ENCODE data around the gene SCYL2.
"Not testable (repeated sequence)": the region's sequence is repeated elsewhere in the genome, so short reads cannot be mapped to it uniquely, and the experiment has no call there.

SCYL2 gene

DNA sequence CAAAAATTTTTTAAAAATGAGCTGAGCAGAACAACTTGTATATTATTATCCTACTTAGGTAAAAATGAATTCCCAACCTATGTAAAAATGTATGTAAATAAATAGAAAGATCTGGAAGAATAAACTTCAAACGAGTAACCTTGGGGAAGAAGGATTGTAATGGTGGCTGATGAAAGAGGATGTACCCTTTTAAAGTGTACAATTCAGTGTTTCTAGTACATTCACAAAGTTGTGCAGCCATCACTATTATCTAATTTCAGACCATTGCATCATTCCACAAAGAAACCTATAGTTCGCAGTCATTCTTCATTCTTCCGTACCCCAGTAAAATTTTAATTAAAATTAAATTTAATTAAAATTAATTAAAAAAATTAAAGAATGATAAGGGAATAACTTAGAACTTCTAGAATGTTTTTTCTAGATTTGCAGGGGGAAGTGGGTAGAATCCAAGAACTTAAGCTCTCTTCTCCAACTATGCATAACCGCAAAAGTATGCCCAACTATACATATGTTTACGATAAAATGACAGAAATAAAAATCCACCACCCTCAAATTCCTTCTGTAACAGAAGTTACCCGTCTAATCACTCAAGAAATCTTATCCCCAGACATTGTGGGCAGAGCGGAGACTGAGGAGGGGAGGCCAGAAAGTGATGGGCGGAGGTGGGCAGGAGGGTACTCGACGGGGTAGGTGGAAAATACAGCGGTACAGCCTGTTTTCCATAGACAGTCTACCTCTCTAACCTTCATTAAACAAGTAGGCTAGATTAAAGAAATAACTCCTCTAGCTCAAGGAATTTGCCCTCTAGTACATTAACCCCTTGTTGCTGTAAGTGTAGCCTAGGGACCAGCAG lies 1.0 kb upstream of the SCYL2 start:
- DNase-seq: no peak

DNA sequence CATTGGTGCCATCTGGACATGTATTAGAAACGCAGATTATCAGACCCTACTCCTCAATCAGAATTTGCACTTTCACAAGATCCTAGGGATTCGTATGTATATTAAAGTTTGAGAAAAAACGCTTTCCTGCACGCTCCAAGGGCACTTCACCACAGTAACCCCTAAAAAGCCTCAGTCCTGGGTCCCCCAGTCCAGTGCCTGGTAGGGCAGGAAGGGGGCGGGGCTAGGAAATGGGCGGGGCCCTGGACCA lies 467 bp upstream of the SCYL2 start:
- DNase-seq: no peak

GRCh38 chr12:100267603-100268281 lies 765 bp downstream of the SCYL2 start:
- peak; percentile 37 for DNase-seq

DNA sequence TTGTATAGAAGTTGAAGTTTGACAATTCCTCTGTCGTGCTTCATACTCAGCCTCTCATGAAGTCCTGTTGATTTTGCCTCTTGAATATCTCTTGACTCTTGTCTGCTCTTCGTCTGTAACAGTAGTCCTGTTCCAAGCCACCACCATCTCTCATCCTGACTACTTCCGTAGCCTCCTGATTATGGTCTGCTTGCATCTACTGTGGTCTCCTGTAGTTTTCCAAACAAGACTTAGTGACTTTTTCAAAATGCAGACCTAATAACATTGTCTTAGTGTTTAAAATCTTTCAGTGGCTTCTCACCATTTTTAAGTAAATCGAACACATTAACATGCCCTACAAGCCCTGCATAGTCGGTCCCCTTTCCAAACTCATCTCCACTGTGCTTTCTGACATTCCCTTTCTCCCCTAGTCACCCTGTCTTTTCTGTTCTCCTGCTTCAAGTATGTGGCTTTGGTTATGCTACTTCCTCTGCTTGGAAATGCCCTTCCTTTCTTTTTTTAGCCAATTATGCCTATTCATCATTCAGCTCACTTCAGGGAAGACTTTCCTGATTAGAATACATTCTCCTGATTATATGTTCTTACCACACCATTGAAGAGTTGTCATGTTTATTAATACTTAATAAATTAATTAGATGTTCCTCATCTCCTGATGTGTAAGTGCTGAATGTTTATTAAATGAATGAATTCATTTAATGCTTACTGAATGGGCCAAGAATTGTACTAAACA lies 2.0 kb downstream of the SCYL2 start:
- no peak for DNase-seq

- no peak for DNase-seq
Measured at GRCh38 chr12:100273782-100274181, 6.8 kb downstream of the SCYL2 start.

DNA sequence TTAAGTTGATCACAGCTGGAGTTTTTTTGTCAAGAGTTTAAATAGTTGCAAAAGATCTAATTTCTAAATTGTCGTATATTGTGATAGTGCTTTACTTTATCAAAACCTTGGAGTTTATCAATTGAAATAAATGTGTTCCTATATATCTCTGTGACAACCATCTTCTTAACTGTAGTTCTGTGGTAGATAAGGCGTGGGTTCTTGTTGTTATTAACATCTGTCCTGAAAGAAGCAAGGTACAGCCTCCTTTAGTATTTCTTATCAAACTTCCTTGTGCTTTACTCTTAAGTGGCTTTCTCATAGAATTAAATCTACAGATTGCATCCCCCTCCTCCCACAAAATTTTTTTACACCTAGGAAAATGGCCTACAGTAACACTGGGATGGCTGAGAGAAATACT lies 7.3 kb downstream of the SCYL2 start:
- DNase-seq: no peak

DNA sequence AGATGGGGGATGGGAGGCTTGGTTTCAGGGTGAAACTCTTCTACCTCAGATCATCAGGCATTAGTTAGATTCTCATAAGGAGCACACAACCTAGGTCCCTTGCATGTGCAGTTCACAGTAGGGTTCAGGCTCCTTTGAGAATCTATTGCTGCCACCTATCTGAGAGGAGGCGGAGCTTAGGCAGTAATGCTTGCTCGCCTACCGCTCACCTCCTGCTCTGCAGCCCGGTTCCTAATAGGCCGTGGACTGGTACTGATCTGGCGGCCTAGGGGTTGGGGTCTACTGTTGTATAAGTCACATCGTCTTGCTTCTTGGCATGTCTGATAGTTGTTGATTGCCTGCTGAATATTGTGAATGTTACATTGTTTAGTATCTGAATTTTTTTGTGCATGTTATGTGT lies 12.2 kb downstream of the SCYL2 start:
- DNase-seq: no peak

DNA sequence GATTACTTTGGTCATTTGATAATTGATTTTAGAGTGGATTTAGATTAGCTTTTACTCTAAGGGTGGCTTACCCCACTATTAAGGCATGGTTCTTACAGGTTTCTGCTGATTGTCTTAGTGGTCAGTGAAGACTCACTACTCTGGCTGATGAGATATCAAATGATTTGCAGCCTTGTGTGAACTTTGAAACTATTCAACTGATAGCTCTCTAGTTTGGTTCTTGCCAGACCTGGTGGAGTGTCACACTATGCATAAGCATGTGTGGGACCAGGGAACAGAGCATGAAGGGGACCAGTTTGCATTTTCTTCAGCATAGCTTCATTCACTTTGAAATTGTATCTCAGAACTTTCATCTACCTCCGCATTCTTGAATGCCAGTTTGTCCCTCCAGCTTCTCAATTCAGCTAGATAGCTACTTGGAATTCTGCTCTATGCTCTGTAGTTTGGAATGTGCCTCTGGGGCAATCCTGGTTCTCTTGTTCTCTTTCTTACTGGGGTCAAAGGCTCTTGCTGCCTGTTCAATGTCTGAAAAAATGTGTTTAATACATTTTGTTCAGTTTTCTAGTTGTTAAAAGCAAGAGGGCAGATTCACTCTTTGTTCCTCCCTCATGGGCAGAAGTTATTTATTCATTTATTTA lies 12.7 kb downstream of the SCYL2 start:
- no peak for DNase-seq

DNA sequence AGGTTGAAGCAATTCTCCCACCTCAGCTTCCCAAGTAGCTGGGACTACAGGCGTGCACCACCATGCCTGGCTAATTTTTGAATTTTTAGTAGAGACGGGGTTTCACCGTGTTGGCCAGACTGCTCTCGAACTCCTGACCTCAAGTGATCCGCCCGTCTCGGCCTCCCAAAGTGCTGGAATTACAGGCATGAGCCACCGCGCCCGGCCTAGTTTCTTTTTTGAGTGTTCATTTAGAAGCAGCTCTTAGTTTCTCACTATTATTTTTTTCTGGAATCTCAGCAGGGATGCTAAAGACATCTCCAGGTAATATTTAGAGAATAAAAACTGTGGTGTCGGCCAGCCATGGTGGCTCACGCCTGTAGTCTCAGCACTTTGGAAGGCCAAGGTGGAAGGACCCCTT lies 17.6 kb downstream of the SCYL2 start:
- DNase-seq: not testable (repeated sequence)

DNA sequence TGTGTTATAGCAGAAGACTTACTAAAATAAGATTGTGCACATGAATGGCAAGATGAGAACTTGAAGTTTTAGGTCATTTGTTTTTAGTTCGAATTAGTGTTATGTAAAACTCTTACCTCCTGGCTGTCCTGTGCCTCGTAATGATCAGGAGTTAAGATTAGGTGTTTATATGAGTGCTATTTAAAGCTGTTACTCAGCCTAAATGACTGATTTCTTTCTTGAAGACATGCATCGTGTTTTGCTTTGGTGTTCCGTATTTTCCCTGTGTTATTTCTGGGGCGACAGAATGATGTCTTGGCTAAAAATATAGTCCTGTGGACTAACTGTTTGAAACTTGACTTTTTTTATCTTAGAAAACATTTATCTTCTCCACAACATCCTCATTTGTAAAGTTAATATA lies 22.1 kb downstream of the SCYL2 start:
- no peak for DNase-seq

- DNase-seq: no peak
Measured at GRCh38 chr12:100290016-100290415, 23.0 kb downstream of the SCYL2 start.

GRCh38 chr12:100293017-100293416 lies 26.0 kb downstream of the SCYL2 start:
- no peak for DNase-seq

DNA sequence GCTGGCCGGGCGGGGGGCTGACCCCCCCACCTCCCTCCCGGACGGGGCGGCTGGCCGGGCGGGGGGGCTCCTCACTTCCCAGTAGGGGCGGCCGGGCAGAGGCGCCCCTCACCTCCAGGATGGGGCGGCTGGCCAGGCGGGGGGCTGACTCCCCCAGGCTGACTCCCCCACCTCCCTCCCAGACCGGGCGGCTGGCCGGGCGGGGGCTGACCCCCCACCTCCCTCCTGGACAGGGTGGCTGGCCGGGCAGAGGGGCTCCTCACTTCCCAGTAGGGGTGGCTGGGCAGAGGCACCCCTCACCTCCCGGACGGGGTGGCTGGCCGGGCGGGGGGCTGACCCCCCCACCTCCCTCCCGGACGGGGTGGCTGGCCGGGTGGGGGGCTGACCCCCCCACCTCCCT lies 27.4 kb downstream of the SCYL2 start:
- not testable (repeated sequence) for DNase-seq

- DNase-seq: no peak
Measured at GRCh38 chr12:100295764-100296555, 29.0 kb downstream of the SCYL2 start.

DNA sequence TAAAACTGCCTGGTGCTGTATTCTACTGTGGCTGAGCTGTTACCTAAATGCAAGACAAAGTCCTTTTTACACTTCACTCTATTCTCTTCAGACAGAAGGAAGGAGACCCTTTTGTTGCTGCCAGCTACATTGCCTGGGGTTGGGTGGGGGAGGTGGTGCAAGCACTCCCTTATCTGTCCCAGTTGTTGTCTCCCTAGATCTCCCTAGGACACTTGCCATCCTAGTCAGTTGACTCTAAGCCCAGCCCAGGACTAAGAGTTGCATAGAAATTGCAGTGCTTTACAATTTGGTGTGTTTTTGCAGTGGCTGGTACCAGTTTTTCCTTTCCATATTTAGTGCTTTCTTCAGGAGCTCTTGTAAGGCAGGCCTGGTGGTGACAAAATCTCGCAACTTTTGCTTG lies 35.1 kb downstream of the SCYL2 start:
- DNase-seq: no peak

DNA sequence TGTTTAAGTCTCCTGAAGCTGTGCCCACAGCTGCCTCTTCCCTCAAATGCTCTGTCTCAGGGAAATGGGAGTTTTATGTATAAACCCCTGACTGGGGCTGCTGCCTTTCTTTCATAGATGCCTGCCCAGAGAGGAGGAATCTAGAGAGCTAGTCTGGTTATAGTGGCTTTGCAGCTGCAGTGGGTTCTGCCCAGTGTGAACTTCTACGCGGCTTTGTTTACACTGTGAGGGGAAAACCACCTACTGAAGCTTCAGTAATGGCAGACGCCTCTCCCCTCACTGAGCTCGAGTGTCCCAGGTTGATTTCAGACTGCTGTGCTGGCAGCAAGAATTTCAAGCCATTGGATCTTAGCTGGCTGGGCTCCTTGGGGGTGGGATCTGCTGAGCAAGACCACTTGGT lies 36.9 kb downstream of the SCYL2 start:
- no peak for DNase-seq

DNA sequence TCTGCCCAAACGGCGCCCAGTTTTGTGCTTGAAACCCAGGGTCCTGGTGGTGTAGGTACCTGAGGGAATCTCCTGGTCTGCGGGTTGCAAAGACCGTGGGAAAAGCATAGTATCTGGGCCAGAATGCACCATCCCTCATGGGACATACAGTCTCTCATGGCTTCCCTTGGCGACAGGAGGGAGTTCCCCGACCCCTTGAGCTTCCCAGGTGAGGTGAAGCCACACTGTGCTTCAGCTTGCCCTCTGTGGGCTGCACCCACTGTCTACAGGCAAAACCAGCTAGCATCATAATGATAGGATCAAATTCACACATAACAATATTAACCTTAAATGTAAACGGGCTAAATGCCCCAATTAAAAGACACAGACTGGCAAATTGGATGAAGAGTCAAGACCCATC lies 37.4 kb downstream of the SCYL2 start:
- not testable (repeated sequence) for DNase-seq

GRCh38 chr12:100308138-100308537 lies 41.2 kb downstream of the SCYL2 start:
- DNase-seq: not testable (repeated sequence)

- no peak for DNase-seq
Measured at GRCh38 chr12:100311317-100311716, 44.3 kb downstream of the SCYL2 start.

DNA sequence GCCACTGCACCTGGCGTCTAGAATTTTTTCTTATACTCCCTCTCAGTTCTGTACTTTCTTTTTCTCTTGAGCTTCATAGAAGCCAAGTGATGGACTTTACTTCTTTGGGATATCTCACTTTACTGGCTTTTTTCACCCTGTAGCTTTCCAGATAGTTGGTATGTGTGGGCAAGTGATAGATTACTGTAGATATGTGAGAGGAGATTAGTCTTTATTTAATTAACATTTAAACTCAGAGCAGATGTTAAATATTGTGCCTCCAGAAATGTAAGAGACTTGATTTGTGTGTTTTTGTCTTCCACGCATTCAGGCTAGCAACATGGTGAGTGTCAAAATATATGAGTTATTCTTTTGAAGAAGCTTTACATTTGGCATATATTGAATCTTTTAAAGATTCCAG lies 50.4 kb downstream of the SCYL2 start:
- DNase-seq: no peak

- no peak for DNase-seq
Measured at GRCh38 chr12:100324498-100324897, 57.5 kb downstream of the SCYL2 start.

- DNase-seq: no peak
Measured at GRCh38 chr12:100326208-100326607, 59.2 kb downstream of the SCYL2 start.

DNA sequence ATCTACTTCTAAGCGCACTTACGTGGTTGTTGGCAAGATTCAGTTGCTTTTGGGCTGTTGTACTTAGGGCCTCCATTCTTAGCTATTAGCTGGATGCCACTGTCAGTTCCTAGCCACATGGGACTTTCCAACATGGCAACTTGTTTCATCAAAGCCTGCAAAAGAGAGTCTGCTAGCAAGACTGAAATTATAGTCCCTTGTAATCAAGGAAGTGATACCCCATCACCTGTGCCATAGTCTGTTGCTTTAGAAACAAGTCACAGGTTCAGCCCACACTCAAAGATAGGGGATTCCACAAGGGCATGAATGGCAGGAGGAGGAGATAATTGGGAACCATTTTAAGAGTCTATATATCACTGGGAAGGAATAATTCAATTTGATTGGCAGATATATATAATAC lies 62.8 kb downstream of the SCYL2 start:
- no peak for DNase-seq
